Measurements from ENCODE around the gene GRM8.

- no peak for TF ChIP-seq USF1 (IDR thresholded peaks at IDR 0.05)
- TF ChIP-seq REST (IDR thresholded peaks at IDR 0.05; ENCODE audit: low read depth): no peak
- no peak for TF ChIP-seq FOXM1 (IDR thresholded peaks at IDR 0.05; ENCODE audit: borderline replicate concordance, low read depth)
Measured at GRCh38 chr7:127253281-127254162, 781 bp upstream of the GRM8 start.

All from Ishikawa (cell line).